H1 (cell line): ENCODE data around the gene IWS1. TPM values are rescaled to one million over a fixed set of nuclear protein-coding genes. Genes with fewer than 3 reads are reported as not detected.

Source experiments
- CTCF ChIA-PET: fragments of 300-600 bp; sonication (Branson Sonifier 250); formaldehyde crosslinking; loops from one replicate; lab custom pipeline; 2021; ENCODE audit not compliant: partially characterized antibody; lab: Charles Lee
- POLR2A ChIA-PET: fragments of 300-600 bp; sonication (Branson Sonifier 250); formaldehyde crosslinking; loops from one replicate; lab custom pipeline; 2021; ENCODE audit warnings: inconsistent platforms; ENCODE audit not compliant: partially characterized antibody; lab: Charles Lee
- DNase-seq, 2 experiments: peaks; one replicate each; pipeline versions ENCODE4 v3.0.0 to v3.0.0-alpha.2; 2010 to 2022; ENCODE audit warnings: low spot score in 2 of 2, low read depth in 1 of 2, mixed read lengths in 1 of 2
- FAIRE-seq: peaks from 2 replicates; lab custom pipeline; 2011; peaks lifted over from hg19 to GRCh38; lab: Jason Lieb, UNC
- H2AFZ ChIP-seq: 2 replicates; pipeline ENCODE4 v1.8.1; 2012; ENCODE audit warnings: low read length, inconsistent platforms
- H2AK5ac ChIP-seq: 2 replicates; pipeline ENCODE4 v1.6.1; 2013; ENCODE audit warnings: low read depth, low read length
- H2BK120ac ChIP-seq: replicated peaks from 2 replicates; pipeline ENCODE3; 2013; ENCODE audit warnings: low read depth, low read length, inconsistent platforms
- H2BK12ac ChIP-seq: 2 replicates; pipeline ENCODE4 v1.6.1; 2013; ENCODE audit warnings: low read depth, low read length
- H2BK15ac ChIP-seq: 2 replicates; pipeline ENCODE4 v1.6.1; 2013; ENCODE audit warnings: low read length
- H2BK20ac ChIP-seq: 2 replicates; pipeline ENCODE4 v1.6.1; 2013; ENCODE audit warnings: low read length
- H2BK5ac ChIP-seq: 2 replicates; pipeline ENCODE4 v1.6.1; 2013; ENCODE audit warnings: low read depth, low read length
- H3K14ac ChIP-seq: 2 replicates; pipeline ENCODE4 v1.6.1; 2013; ENCODE audit warnings: inconsistent platforms; ENCODE audit not compliant: insufficient read length
- H3K18ac ChIP-seq: 2 replicates; pipeline ENCODE4 v1.6.1; 2013; ENCODE audit warnings: low read length; ENCODE audit errors: extremely low read depth
- H3K23ac ChIP-seq: 2 replicates; pipeline ENCODE4 v1.6.1; 2013; ENCODE audit warnings: inconsistent platforms; ENCODE audit not compliant: insufficient read length
- H3K23me2 ChIP-seq: 2 replicates; pipeline ENCODE4 v1.6.1; 2013; ENCODE audit warnings: low read depth, low read length
- H3K27ac ChIP-seq: 2 replicates; pipeline ENCODE4 v1.6.1; 2011; ENCODE audit warnings: low read depth, low read length, inconsistent platforms
- H3K27me3 ChIP-seq, 4 experiments: replicated peaks in 1 of 4; 1 replicate in 1 of 4; 2 replicates in 3 of 4; pipeline versions ENCODE4 v1.6.1 to v1.8.1; 2011 to 2013; ENCODE audit warnings: low read length in 3 of 4, mild to moderate bottlenecking in 3 of 4, inconsistent platforms in 2 of 4, mixed read lengths in 2 of 4, moderate library complexity in 1 of 4; ENCODE audit not compliant: control insufficient read depth in 3 of 4, insufficient read depth in 3 of 4; ENCODE audit errors: extremely low read depth in 1 of 4
- H3K36me3 ChIP-seq, 4 experiments: 2 replicates each; pipeline versions ENCODE4 v1.6.1 to v1.8.1; 2011 to 2013; ENCODE audit warnings: mild to moderate bottlenecking in 4 of 4, low read length in 3 of 4, moderate library complexity in 2 of 4, control low read depth in 1 of 4, inconsistent platforms in 1 of 4; ENCODE audit not compliant: insufficient read depth in 4 of 4, control insufficient read depth in 2 of 4
- H3K4ac ChIP-seq: replicated peaks from 2 replicates; pipeline ENCODE3; 2013; ENCODE audit warnings: low read length, low read depth, mixed read lengths, inconsistent platforms; ENCODE audit not compliant: insufficient read length
- H3K4me1 ChIP-seq, 4 experiments: replicated peaks in 1 of 4; 1 replicate in 1 of 4; 2 replicates in 3 of 4; pipeline versions ENCODE4 v1.6.1 to v1.8.1; 2011 to 2013; ENCODE audit warnings: low read length in 3 of 4, inconsistent platforms in 2 of 4, mixed read lengths in 1 of 4; ENCODE audit not compliant: insufficient read depth in 4 of 4, control insufficient read depth in 3 of 4
- H3K4me2 ChIP-seq, 2 experiments: 2 replicates each; pipeline versions ENCODE4 v1.6.1 to v1.8.1; 2011 to 2013; ENCODE audit warnings: low read depth in 2 of 2, low read length in 2 of 2, control low read depth in 1 of 2, inconsistent platforms in 1 of 2, mild to moderate bottlenecking in 1 of 2; ENCODE audit not compliant: insufficient read depth in 1 of 2
- H3K4me3 ChIP-seq, 4 experiments: fragments of 200-600, 300-600 bp in 1 of 4; sonication (generic), shearing (Covaris generic), sonication (Bioruptor Twin) in 1 of 4; 2 replicates each; pipeline versions ENCODE4 v1.5.1 to v1.8.1; 2011 to 2016; ENCODE audit warnings: low read length in 4 of 4, low read depth in 3 of 4, control low read depth in 2 of 4, inconsistent platforms in 2 of 4, mild to moderate bottlenecking in 2 of 4, mixed read lengths in 1 of 4, moderate library complexity in 1 of 4; ENCODE audit not compliant: insufficient read depth in 2 of 4; ENCODE audit errors: extremely low read depth in 1 of 4
- H3K56ac ChIP-seq: replicated peaks from 2 replicates; pipeline ENCODE3; 2013; ENCODE audit warnings: low read depth, mild to moderate bottlenecking, mixed read lengths, low read length, inconsistent platforms; ENCODE audit not compliant: insufficient read length
- H3K79me1 ChIP-seq: 2 replicates; pipeline ENCODE4 v1.6.1; 2013; ENCODE audit warnings: low read depth, low read length, control low read depth
- H3K79me2 ChIP-seq, 2 experiments: 2 replicates each; pipeline versions ENCODE4 v1.6.1 to v1.8.1; 2012 to 2013; ENCODE audit warnings: low read length in 2 of 2, mild to moderate bottlenecking in 2 of 2, inconsistent platforms in 1 of 2; ENCODE audit not compliant: insufficient read depth in 2 of 2, control insufficient read depth in 1 of 2
- H3K9ac ChIP-seq, 4 experiments: replicated peaks in 1 of 4; 1 replicate in 1 of 4; 2 replicates in 3 of 4; pipeline versions ENCODE4 v1.6.1 to v1.8.1; 2011 to 2013; ENCODE audit warnings: low read depth in 3 of 4, low read length in 3 of 4, control low read depth in 2 of 4, mild to moderate bottlenecking in 2 of 4, moderate library complexity in 2 of 4, inconsistent platforms in 1 of 4; ENCODE audit errors: extremely low read depth in 1 of 4
- H3K9me3 ChIP-seq, 2 experiments: 2 replicates each; pipeline versions ENCODE4 v1.6.1 to v1.8.1; 2012 to 2013; ENCODE audit warnings: mild to moderate bottlenecking in 2 of 2, moderate library complexity in 2 of 2, control low read depth in 1 of 2, inconsistent platforms in 1 of 2, low read depth in 1 of 2, low read length in 1 of 2, mixed read lengths in 1 of 2; ENCODE audit not compliant: insufficient read depth in 2 of 2
- H4K20me1 ChIP-seq, 2 experiments: replicated peaks in 1 of 2; 2 replicates each; pipeline versions ENCODE3 to v1.8.1; 2011 to 2013; ENCODE audit warnings: inconsistent platforms in 2 of 2, low read length in 2 of 2, mild to moderate bottlenecking in 1 of 2; ENCODE audit not compliant: insufficient read depth in 2 of 2, control insufficient read depth in 1 of 2
- H4K5ac ChIP-seq: 2 replicates; pipeline ENCODE4 v1.6.1; 2013; ENCODE audit warnings: low read length, low read depth, mixed read lengths, inconsistent platforms; ENCODE audit not compliant: insufficient read length
- H4K8ac ChIP-seq: 2 replicates; pipeline ENCODE4 v1.8.0; 2013; ENCODE audit warnings: mild to moderate bottlenecking, moderate library complexity, low read length, inconsistent platforms; ENCODE audit not compliant: insufficient read depth; ENCODE audit errors: extremely low read depth
- H4K91ac ChIP-seq: replicated peaks from 2 replicates; pipeline ENCODE3; 2013; ENCODE audit warnings: low read length, mixed read lengths, inconsistent platforms; ENCODE audit not compliant: insufficient read length
- E2F6 ChIP-seq: IDR thresholded peaks from 2 replicates; pipeline ENCODE4 v1.6.1; 2012; ENCODE audit warnings: inconsistent platforms
- EGR1 ChIP-seq: IDR thresholded peaks from 2 replicates; pipeline ENCODE4 v1.6.1; 2011; ENCODE audit warnings: low read depth, low read length, borderline replicate concordance
- JUND ChIP-seq: IDR thresholded peaks from 2 replicates; pipeline ENCODE4 v1.6.1; 2011; ENCODE audit warnings: mild to moderate bottlenecking, improper control_type of control experiment, low read length
- MAFK ChIP-seq: IDR thresholded peaks from 2 replicates; pipeline ENCODE4 v1.6.1; 2012; ENCODE audit warnings: low read depth, mild to moderate bottlenecking, improper control_type of control experiment, low read length
- RFX5 ChIP-seq: IDR thresholded peaks from 2 replicates; pipeline ENCODE4 v1.6.1; 2011; ENCODE audit warnings: low read depth, low read length, improper control_type of control experiment, borderline replicate concordance
- SP2 ChIP-seq: IDR thresholded peaks from 2 replicates; pipeline ENCODE4 v1.6.1; 2012; ENCODE audit warnings: mild to moderate bottlenecking, low read length, inconsistent platforms
- SUZ12 ChIP-seq: fragments of 200-600 bp; sonication (generic); IDR thresholded peaks from 2 replicates; pipeline ENCODE4 v1.6.1; 2012; ENCODE audit warnings: mild to moderate bottlenecking, inconsistent platforms, low read length, moderate library complexity, mixed read lengths
- WGBS, 2 experiments: shearing (Covaris generic) in 1 of 2; methylation state at CpG; one replicate each; pipeline versions ENCODE4 v1.1.6 to v1.1.7; 2013 to 2015; ENCODE audit warnings: low lambda C conversion rate in 2 of 2, mixed read lengths in 2 of 2, inconsistent platforms in 1 of 2, low coverage in 1 of 2, missing lambda C conversion rate in 1 of 2; ENCODE audit not compliant: insufficient replicate concordance in 2 of 2, insufficient coverage in 1 of 2, insufficient read length in 1 of 2; ENCODE audit errors: extremely low coverage in 1 of 2, missing lambda C conversion rate in 1 of 2; 5-methylcytosine and 5-hydroxymethylcytosine counted together
- long read RNA-seq, 2 experiments: library from RNA in 1 of 2; library from capped mRNA in 1 of 2; stranded (forward); transcript quantifications; one replicate each; pipeline ENCODE4 v2.0.0, GENCODE V29; 2021; ENCODE audit warnings: inconsistent platforms in 1 of 2
- polyA minus RNA-seq, 3 experiments: library from RNA; depleted of rRNA, polyadenylated mRNA; stranded (reverse); fragments of >200 nt; gene quantifications; 1 replicate in 2 of 3; 2 replicates in 1 of 3; pipeline ENCODE4 v1.2.3, GENCODE V29; 2011
- polyA plus RNA-seq, 7 experiments: library from polyadenylated mRNA; depleted of rRNA in 3 of 7; stranded (reverse) in 5 of 7; unstranded in 2 of 7; fragments of >200 nt in 5 of 7; fragments of 200-250 nt in 2 of 7; gene quantifications; 1 replicate in 5 of 7; 2 replicates in 1 of 7; 4 replicates in 1 of 7; pipeline versions ENCODE4 v1.2.1 to v1.2.3, GENCODE V29; 2011 to 2013; ENCODE audit warnings: missing spikeins in 2 of 7, mixed read lengths in 2 of 7
- total RNA-seq: library from RNA; stranded (reverse); fragmentation: NEBNext Ultra II Directional; extraction: Animal tissue kit (Norgen Biotek cat#: 25700); gene quantifications from 2 replicates; pipeline ENCODE4 v1.2.1, GENCODE V29; 2021

The IWS1 gene
- total RNA-seq (64.7 and 64.8 TPM in 2 replicates), polyA plus RNA-seq (2011; rRNA removed) (15.9 and 18.4 TPM in 2 replicates), polyA minus RNA-seq (2011; rRNA and poly(A)+ RNA removed) (26.3 and 28.4 TPM in 2 replicates)
- polyA plus RNA-seq (2011; cell fraction: cytosol; rRNA removed) = 46.4 TPM
- polyA plus RNA-seq (2011; cell fraction: nucleus; rRNA removed) = 18.5 TPM
- polyA plus RNA-seq (2012, experiment 1 of 2) = 52.2 to 82.9 TPM (median 60.2 TPM) in 4 replicates
- 3.6 TPM for polyA plus RNA-seq (2012, experiment 2 of 2)
- 41.3 TPM for polyA plus RNA-seq (2013, experiment 1 of 2)
- 42.9 TPM for polyA plus RNA-seq (2013, experiment 2 of 2)
- 40.9 TPM for polyA minus RNA-seq (2011; cell fraction: cytosol; rRNA and poly(A)+ RNA removed)
- 36.8 TPM for polyA minus RNA-seq (2011; cell fraction: nucleus; rRNA and poly(A)+ RNA removed)
- long read RNA-seq, experiment 1, partial matches to known transcripts = 19 of 23 reads
- long read RNA-seq, experiment 1, other reads (novel, unspliced or antisense) = 4 of 23 reads
- long read RNA-seq, experiment 2, transcript IWS1-201 (14 exons, 2,958 nt) = major isoform, 13 of 72 reads
- long read RNA-seq, experiment 2, partial matches to known transcripts = 49 of 72 reads
- long read RNA-seq, experiment 2, other reads (novel, unspliced or antisense) = 9 of 72 reads

- Histone ChIP-seq H3K9me3 (peaks cover 0 to 6% of the 10 kb centered on the region in 2 experiments; a peak in 1 of 4 replicates), H2BK20ac (0 out of 2 replicates have a peak within 1 kb of the TSS, but pooled peaks have one; percentile 38), H3K79me1 (no peaks in the 10 kb centered on the region; the same call in 1 of the 2 replicates), H3K56ac (peak within 1 kb of the TSS; percentile 49), H3K27me3 (no peaks in the 10 kb centered on the region), H2AFZ (peak within 1 kb of the TSS; percentile 99), H3K23ac (no peak within 1 kb of the TSS), H3K9ac (peak within 1 kb of the TSS; percentile 92 to 98 (median 94)), H4K91ac (peak within 1 kb of the TSS; percentile 56), H3K4me3 (peak within 1 kb of the TSS; percentile 72 to 88 (median 81)), H3K23me2 (peaks cover 11% of the 10 kb centered on the region), H2BK120ac (no peak within 1 kb of the TSS), H3K4me1 (peaks cover 0 to 9% (median 7%) of the 10 kb centered on the region in 4 experiments; a peak in 4 of 7 replicates), H3K18ac (peak within 1 kb of the TSS; percentile 96), H3K4ac (peak within 1 kb of the TSS; percentile 24), H2BK12ac (peak within 1 kb of the TSS; percentile 98), H3K79me2 (peaks cover 19 to 46% of the 10 kb centered on the region in 2 experiments), H2AK5ac (peak within 1 kb of the TSS; percentile 43; the same call in 1 of the 2 replicates), H3K14ac (no peak within 1 kb of the TSS), H2BK15ac (peak within 1 kb of the TSS; percentile 78), H4K20me1 (peaks cover 4 to 5% of the 10 kb centered on the region in 2 experiments), H3K36me3 (peaks cover 0 to 18% (median 10%) of the 10 kb centered on the region in 4 experiments; a peak in 5 of 8 replicates), H3K4me2 (peak within 1 kb of the TSS; percentile 87 to 90), H4K8ac (peak within 1 kb of the TSS; percentile 98; the same call in 1 of the 2 replicates), H3K27ac (peak within 1 kb of the TSS; percentile 96), H4K5ac (peak within 1 kb of the TSS; percentile 94), H2BK5ac (peak within 1 kb of the TSS; percentile 92)
- DNase-seq = peak; percentile 88 to 93
- no peak for FAIRE-seq
- CTCF ChIA-PET = interaction anchor here (0.9 to 1.0 kb wide), 2 partner anchors 118 to 123 kb away, joined by 3 read pairs; no protein-coding TSS in a partner anchor
- POLR2A ChIA-PET = interaction anchor here (0.6 to 4.0 kb wide), 30 partner anchors 8 to 206 kb away, joined by 3 to 48 read pairs (median 4); no protein-coding TSS in a partner anchor
- 2% methylated on average over 65 of the region's 70 CpGs; no CpG with 5 or more reads in 1 of the 2 experiments for WGBS, 2 experiments
- TF ChIP-seq SUZ12 (no peak), JUND (no peak), E2F6 (peak; percentile 84), SP2 (no peak), EGR1 (0 out of 2 replicates have a peak, but pooled peaks have one; percentile 6), RFX5 (no peak), MAFK (no peak)
These were observed at the start of gene IWS1 for GRCh38 chr2:127526132-127527000. TSS of gene IWS1 (minus strand) at chr2:127526489. CDS start at chr2:127526208, 281 bp downstream.
